Sigmoid colon (tissue), 7 donors: Measurements from ENCODE around the gene BPIFB2. TPM values are rescaled to one million over a fixed set of nuclear protein-coding genes. Genes with fewer than 3 reads are reported as not detected.

Experiments
- DNase-seq: peaks from one replicate; pipeline ENCODE4 v3.0.0-alpha.2; 2019
- H3K27ac ChIP-seq, 4 donors: fragments of 200-600 bp; sonication (generic); one replicate each; pipeline ENCODE4 v1.5.1; 2016 to 2019; ENCODE audit warnings: mild to moderate bottlenecking in 1 of 4
- H3K27me3 ChIP-seq, 3 donors: fragments of 200-600 bp; sonication (generic); one replicate each; pipeline ENCODE4 v1.5.1; 2019; ENCODE audit warnings: mild to moderate bottlenecking in 1 of 3
- H3K36me3 ChIP-seq, 4 donors: fragments of 200-600 bp; sonication (generic); one replicate each; pipeline ENCODE4 v1.5.1; 2016 to 2019
- H3K4me1 ChIP-seq, 4 donors: fragments of 200-600 bp; sonication (generic); one replicate each; pipeline ENCODE4 v1.5.1; 2017 to 2019
- H3K4me3 ChIP-seq, 4 donors: fragments of 200-600 bp; sonication (generic); one replicate each; pipeline ENCODE4 v1.5.1; 2017 to 2019; ENCODE audit warnings: mild to moderate bottlenecking in 2 of 4, moderate library complexity in 1 of 4
- H3K9me3 ChIP-seq, 4 donors: fragments of 200-600 bp in 3 of 4; sonication (generic) in 3 of 4; one replicate each; pipeline versions ENCODE4 v1.5.1 to v1.6.1; 2013 to 2019
- EP300 ChIP-seq, 4 donors: sonication (generic); formaldehyde crosslinking; IDR thresholded peaks; one replicate each; pipeline ENCODE4 v1.6.1; 2017; ENCODE audit warnings: antibody characterized with exemption in 4 of 4
- POLR2A ChIP-seq, 2 donors: fragments of 450-650 bp; IDR thresholded peaks; one replicate each; pipeline ENCODE4 v1.6.1; 2016; ENCODE audit warnings: antibody characterized with exemption in 2 of 2, mild to moderate bottlenecking in 2 of 2, moderate library complexity in 2 of 2
- POLR2AphosphoS5 ChIP-seq, 4 donors: sonication (generic); formaldehyde crosslinking; IDR thresholded peaks; one replicate each; pipeline ENCODE4 v1.6.1; 2017; ENCODE audit warnings: antibody characterized with exemption in 4 of 4
- WGBS, 2 donors: extraction: QIAGEN DNeasy Blood & Tissue Kit; methylation state at CpG; one replicate each; pipeline ENCODE4 v1.1.7; 2013; 5-methylcytosine and 5-hydroxymethylcytosine counted together
- intact Hi-C: fragments of 100-400 bp; cut with DNase I; formaldehyde crosslinking; loops from one replicate; pipeline ENCODE4 v1.15.1; 2023
- polyA plus RNA-seq, 3 donors: library from polyadenylated mRNA; stranded (reverse); fragments of 200-250 nt; gene quantifications; one replicate each; pipeline ENCODE4 v1.2.3, GENCODE V29; 2013
- total RNA-seq, 4 donors: library from RNA; depleted of rRNA; stranded (reverse); fragments of >200 nt; gene quantifications; one replicate each; pipeline ENCODE4 v1.1.0, GENCODE V29; 2016
- TF ChIP-seq, protein P1 (sequence below), 4 experiments: fragments of 450-650 bp in 3 of 4; fragments of 200-600 bp in 1 of 4; IDR thresholded peaks; one replicate each; pipeline ENCODE4 v1.5.1; 2016 to 2019; ENCODE audit warnings: antibody characterized with exemption in 4 of 4, mild to moderate bottlenecking in 3 of 4, moderate library complexity in 2 of 4
- donor health status: healthy with polysubstance abuse.
- donor health status: Bipolar disorder and iron deficiency.
- donor health status: healthy.

BPIFB2 gene
- total and polyA plus RNA-seq, 7 donors = not detected

DNA sequence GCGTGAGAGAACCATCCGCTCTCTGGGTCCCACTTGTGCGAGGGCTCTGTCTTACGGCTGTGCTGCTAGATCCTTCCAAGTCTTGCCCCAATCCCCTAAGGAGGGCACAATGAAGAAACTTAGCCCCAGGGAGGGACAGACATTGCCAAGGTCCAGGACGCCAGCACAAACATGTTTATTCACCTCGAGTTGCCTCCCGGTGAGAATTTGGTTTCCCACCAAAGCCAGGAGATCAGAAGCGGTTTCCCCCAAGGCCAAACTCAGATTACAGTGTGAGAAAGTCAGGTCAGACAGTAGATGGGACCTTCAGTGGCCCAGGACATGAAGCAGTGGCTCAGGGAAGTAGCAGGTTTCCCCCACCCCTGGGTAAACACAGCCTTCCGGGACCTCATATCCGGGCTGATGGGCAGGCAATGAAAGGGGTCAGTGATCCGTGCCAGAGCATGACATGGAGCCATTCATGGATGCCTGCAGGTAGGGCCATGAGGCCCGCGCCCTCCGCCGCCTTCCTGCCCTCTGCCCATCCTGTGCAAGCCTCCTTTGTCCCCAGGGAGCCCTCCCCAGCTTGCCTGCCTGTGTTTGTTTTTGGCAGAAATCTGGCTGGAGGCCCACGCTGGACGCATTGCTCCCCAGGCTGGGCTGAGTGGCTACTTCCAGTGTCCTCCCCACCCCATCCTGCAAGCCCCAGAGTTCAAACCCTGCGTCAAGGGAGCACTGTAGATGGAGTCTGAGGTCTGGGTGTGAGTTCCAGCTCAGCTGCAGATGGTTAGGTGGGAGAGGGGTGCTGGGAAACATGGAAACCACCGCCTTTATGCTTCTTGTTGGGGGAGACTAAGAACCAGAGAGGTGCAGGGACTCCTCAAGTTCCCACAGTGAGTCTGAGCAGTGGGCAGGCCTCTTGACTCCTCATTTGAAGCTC, 2.0 kb downstream of the BPIFB2 start:
- H3K27ac ChIP-seq = no peak overlapping the region
- H3K4me3 ChIP-seq = no peak overlapping the region
- intact Hi-C loops = no loop called here
- no peaks in the 10 kb centered on the region for H3K27me3 ChIP-seq
- no peak for DNase-seq
- no peaks in the 10 kb centered on the region for H3K4me1 ChIP-seq
- 43 to 70% methylated on average over 19 of the region's 19 CpGs for WGBS, 2 donors
- no peaks in the 10 kb centered on the region for H3K36me3 ChIP-seq
- TF ChIP-seq POLR2A (IDR thresholded peaks at IDR 0.05) (no peak), EP300 (IDR thresholded peaks at IDR 0.05) (no peak), POLR2AphosphoS5 (IDR thresholded peaks at IDR 0.05) (no peak)
- TF ChIP-seq, protein P1, sequence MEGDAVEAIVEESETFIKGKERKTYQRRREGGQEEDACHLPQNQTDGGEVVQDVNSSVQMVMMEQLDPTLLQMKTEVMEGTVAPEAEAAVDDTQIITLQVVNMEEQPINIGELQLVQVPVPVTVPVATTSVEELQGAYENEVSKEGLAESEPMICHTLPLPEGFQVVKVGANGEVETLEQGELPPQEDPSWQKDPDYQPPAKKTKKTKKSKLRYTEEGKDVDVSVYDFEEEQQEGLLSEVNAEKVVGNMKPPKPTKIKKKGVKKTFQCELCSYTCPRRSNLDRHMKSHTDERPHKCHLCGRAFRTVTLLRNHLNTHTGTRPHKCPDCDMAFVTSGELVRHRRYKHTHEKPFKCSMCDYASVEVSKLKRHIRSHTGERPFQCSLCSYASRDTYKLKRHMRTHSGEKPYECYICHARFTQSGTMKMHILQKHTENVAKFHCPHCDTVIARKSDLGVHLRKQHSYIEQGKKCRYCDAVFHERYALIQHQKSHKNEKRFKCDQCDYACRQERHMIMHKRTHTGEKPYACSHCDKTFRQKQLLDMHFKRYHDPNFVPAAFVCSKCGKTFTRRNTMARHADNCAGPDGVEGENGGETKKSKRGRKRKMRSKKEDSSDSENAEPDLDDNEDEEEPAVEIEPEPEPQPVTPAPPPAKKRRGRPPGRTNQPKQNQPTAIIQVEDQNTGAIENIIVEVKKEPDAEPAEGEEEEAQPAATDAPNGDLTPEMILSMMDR (IDR thresholded peaks at IDR 0.05) = no peak
- no peaks in the 10 kb centered on the region for H3K9me3 ChIP-seq

DNA sequence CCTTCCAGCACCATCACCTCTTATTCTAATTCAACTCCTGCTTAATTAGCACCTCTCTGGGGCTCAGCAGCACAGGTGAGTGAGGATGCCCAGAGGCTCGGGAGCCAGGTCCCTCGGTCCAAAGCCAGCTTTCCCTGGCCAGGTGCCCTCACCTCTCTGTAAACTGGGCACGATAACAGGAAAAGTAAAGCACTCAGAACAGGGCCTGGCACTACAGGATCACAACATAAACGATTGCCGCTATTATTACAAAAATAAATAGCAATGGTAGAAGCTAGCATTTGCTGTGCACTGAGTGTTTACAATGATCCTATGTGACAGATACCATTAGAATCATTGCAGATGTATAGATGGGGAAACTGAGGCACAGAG, 2.6 kb downstream of the BPIFB2 start:
- TF ChIP-seq POLR2A (IDR thresholded peaks at IDR 0.05) = no peak
- TF ChIP-seq EP300 (IDR thresholded peaks at IDR 0.05) = no peak
- TF ChIP-seq POLR2AphosphoS5 (IDR thresholded peaks at IDR 0.05) = no peak
- TF ChIP-seq, protein P1 (IDR thresholded peaks at IDR 0.05) = no peak
- intact Hi-C loops = no loop called here
- no peak overlapping the region for H3K27ac ChIP-seq
- DNase-seq = no peak
- no peak overlapping the region for H3K4me3 ChIP-seq
- H3K9me3 ChIP-seq = no peaks in the 10 kb centered on the region
- no peaks in the 10 kb centered on the region for H3K27me3 ChIP-seq
- no peaks in the 10 kb centered on the region for H3K4me1 ChIP-seq
- H3K36me3 ChIP-seq = no peaks in the 10 kb centered on the region
- WGBS, 2 donors = 77 to 82% methylated on average over 5 of the region's 5 CpGs

DNA sequence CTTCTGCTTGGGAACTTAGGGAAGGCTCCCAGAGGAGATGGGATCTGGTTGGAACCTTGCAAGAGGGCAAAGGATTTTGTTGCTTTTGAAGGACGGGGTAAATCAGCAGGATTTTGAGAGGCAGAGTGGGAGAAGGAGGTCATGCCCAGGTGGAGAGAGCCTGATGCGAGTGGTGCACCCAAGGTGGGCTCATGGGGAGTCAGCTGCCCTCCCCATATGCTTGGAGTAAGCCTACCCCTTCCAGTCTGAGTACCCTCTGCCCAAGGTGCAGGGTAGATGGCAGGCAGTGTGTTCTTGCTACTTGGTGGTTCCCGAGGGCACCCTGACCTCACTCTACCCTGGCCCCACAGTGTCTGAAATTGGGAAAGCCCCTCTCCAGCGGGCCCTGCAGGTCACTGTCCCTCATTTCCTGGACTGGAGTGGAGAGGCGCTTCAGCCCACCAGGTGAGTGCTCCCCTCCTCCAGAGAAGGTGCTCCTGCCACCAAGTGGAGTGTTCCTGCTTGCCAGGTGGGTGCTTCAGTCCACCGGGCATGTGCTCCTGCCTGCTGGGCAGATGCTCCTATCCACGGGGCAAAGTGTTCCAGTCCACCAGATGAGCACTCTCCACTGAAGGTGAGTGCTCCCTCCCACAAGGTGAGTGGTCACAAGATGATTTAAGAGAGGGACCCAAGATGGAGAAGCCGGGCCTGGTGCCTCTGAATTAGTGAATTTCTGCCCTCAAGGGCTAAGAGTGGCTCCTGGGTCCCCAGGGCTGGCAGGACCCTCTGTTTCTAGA, 3.4 kb downstream of the BPIFB2 start:
- Histone ChIP-seq H3K4me1 (no peaks in the 10 kb centered on the region), H3K27ac (no peak overlapping the region), H3K27me3 (no peaks in the 10 kb centered on the region), H3K36me3 (no peaks in the 10 kb centered on the region), H3K4me3 (no peak overlapping the region), H3K9me3 (no peaks in the 10 kb centered on the region)
- no peak for TF ChIP-seq EP300 (IDR thresholded peaks at IDR 0.05)
- TF ChIP-seq POLR2A (IDR thresholded peaks at IDR 0.05) = no peak
- TF ChIP-seq, protein P1 (IDR thresholded peaks at IDR 0.05) = no peak
- no peak for DNase-seq
- WGBS, 2 donors = 68 to 90% methylated on average over 8 of the region's 8 CpGs
- intact Hi-C loops = no loop called here

DNA sequence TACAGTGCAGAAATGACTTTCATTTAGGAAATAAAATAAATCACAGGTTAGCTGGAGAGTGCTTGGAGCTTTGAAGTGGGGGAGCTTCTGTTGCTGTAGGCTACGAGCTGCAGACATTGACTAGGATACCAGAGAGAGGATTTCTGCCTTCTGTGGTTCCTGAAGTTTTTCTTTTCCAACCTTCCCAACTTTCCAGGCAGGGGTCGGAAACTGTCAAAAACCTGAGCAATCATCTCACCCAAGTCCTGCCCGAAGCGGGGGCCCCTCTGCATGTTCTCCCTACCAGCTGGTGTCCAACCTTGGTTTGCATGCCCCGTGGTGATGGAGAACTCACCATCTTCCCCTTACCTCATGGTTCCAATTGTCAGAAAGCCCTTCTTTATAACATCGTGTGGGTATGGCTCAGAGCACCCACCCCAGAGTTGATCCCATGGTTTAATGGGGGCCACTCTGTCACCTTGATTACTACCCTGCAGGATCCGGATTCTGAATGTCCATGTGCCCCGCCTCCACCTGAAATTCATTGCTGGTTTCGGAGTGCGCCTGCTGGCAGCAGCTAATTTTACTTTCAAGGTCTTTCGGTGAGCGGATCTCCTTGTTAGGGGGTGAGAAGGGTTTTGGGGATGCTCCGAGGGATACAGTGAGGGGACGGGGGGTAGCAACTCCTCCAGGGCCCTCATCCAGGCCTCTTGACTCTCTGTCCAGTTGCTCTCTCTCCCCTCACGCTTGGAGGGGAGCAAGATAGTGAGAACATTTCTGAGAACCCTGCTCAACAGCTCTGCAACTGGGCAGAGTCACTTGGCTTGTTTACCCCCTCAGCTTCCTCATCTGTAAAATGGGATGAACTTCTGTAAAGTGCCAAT, 5.1 kb downstream of the BPIFB2 start:
- no peaks in the 10 kb centered on the region for H3K36me3 ChIP-seq
- H3K4me1 ChIP-seq = no peaks in the 10 kb centered on the region
- 77 to 84% methylated on average over 15 of the region's 15 CpGs for WGBS, 2 donors
- H3K27ac ChIP-seq = no peak overlapping the region
- intact Hi-C loops = no loop called here
- H3K9me3 ChIP-seq = no peaks in the 10 kb centered on the region
- H3K27me3 ChIP-seq = peaks cover 0 to 6% (median 0%) of the 10 kb centered on the region in 3 donors
- DNase-seq = no peak
- no peak overlapping the region for H3K4me3 ChIP-seq
- TF ChIP-seq, protein P1 (IDR thresholded peaks at IDR 0.05) = no peak
